Ishikawa (cell line): ENCODE results near the gene HYOU1.

Experiments used
- CEBPB ChIP-seq: IDR thresholded peaks from 2 replicates; pipeline ENCODE4 v1.6.1; 2012
- CREB1 ChIP-seq: IDR thresholded peaks from 2 replicates; pipeline ENCODE4 v1.6.1; 2012; ENCODE audit warnings: low read depth
- EGR1 ChIP-seq: IDR thresholded peaks from 2 replicates; pipeline ENCODE4 v1.6.1; 2012
- EP300 ChIP-seq: IDR thresholded peaks from 2 replicates; pipeline ENCODE4 v1.6.1; 2012; ENCODE audit warnings: borderline replicate concordance
- MAX ChIP-seq: IDR thresholded peaks from 2 replicates; pipeline ENCODE4 v1.6.1; 2012
- RAD21 ChIP-seq: IDR thresholded peaks from 2 replicates; pipeline ENCODE4 v1.6.1; 2012; ENCODE audit warnings: low read depth
- REST ChIP-seq: IDR thresholded peaks from 2 replicates; pipeline ENCODE4 v1.6.1; 2012; ENCODE audit warnings: low read depth, mild to moderate bottlenecking
- TAF1 ChIP-seq: IDR thresholded peaks from 2 replicates; pipeline ENCODE4 v1.6.1; 2012; ENCODE audit warnings: low read depth, mild to moderate bottlenecking
- TCF12 ChIP-seq: IDR thresholded peaks from 2 replicates; pipeline ENCODE4 v1.6.1; 2012; ENCODE audit warnings: low read depth
- TEAD4 ChIP-seq: IDR thresholded peaks from 2 replicates; pipeline ENCODE4 v1.6.1; 2012
- YY1 ChIP-seq: IDR thresholded peaks from 2 replicates; pipeline ENCODE4 v1.6.1; 2012; ENCODE audit warnings: low read depth

- TF ChIP-seq MAX (no peak), YY1 (no peak), EP300 (no peak), TEAD4 (no peak), RAD21 (no peak), CREB1 (no peak), TAF1 (no peak), REST (no peak), EGR1 (no peak), TCF12 (no peak), CEBPB (no peak)
Measured at GRCh38 chr11:119025099-119025473, 31.9 kb downstream of the HYOU1 start.
